WTC11 (cell line): ENCODE measurements around the gene CMTM2. TPM values are rescaled to one million over a fixed set of nuclear protein-coding genes. Genes with fewer than 3 reads are reported as not detected.

Experiments
- ATAC-seq: fragments of 200-7000 bp; cut with Tn5 transposase; 2 replicates; pipeline ENCODE4 v1.10.0; 2021; ENCODE audit warnings: mild to moderate bottlenecking, moderate library complexity
- CTCF ChIA-PET: fragments of 300-600 bp; sonication (Branson Sonifier 250); formaldehyde crosslinking; loops from one replicate; lab custom pipeline; 2021; ENCODE audit warnings: antibody characterized with exemption; lab: Charles Lee
- POLR2A ChIA-PET: fragments of 350-600 bp; sonication (Branson Sonifier 250); formaldehyde crosslinking; loops from one replicate; lab custom pipeline; 2021; ENCODE audit warnings: antibody characterized with exemption; lab: Charles Lee
- DNase-seq: peaks from one replicate; pipeline ENCODE4 v3.0.0; 2021; ENCODE audit warnings: low spot score
- H3K27ac Mint-ChIP-seq: 2 replicates; pipeline ENCODE4 v1.8.0; 2021; ENCODE audit warnings: mixed read lengths
- H3K27me3 Mint-ChIP-seq: 2 replicates; pipeline ENCODE4 v1.8.0; 2021; ENCODE audit warnings: low read depth, mild to moderate bottlenecking, moderate library complexity, mixed read lengths
- H3K36me3 Mint-ChIP-seq: 2 replicates; pipeline ENCODE4 v1.8.0; 2021; ENCODE audit warnings: mixed read lengths
- H3K4me1 Mint-ChIP-seq: 2 replicates; pipeline ENCODE4 v1.8.0; 2022; ENCODE audit warnings: mixed read lengths
- H3K4me3 Mint-ChIP-seq: 2 replicates; pipeline ENCODE4 v1.8.0; 2021; ENCODE audit warnings: mild to moderate bottlenecking, moderate library complexity, mixed read lengths
- H3K9me3 Mint-ChIP-seq: 2 replicates; pipeline ENCODE4 v1.8.0; 2021; ENCODE audit warnings: mixed read lengths
- AR ChIP-seq: fragments of 250-450 bp; sonication (Bioruptor Pico); IDR thresholded peaks from 2 replicates; pipeline ENCODE4 v1.9.0; 2021; ENCODE audit warnings: mild to moderate bottlenecking
- ATF3 ChIP-seq: sonication (generic); formaldehyde crosslinking; conservative IDR thresholded peaks from 2 replicates; pipeline ENCODE4 v1.8.1; 2022; ENCODE audit warnings: mild to moderate bottlenecking, missing genetic modification reagents
- CDX4 ChIP-seq: fragments of 250-450 bp; sonication (Bioruptor Pico); IDR thresholded peaks from 2 replicates; pipeline ENCODE4 v1.9.0; 2021; ENCODE audit warnings: moderate library complexity, mild to moderate bottlenecking, inconsistent platforms, borderline replicate concordance
- CREB1 ChIP-seq: sonication (generic); formaldehyde crosslinking; IDR thresholded peaks from 2 replicates; pipeline ENCODE4 v1.8.0; 2023; ENCODE audit warnings: mild to moderate bottlenecking, missing genetic modification reagents
- ELF4 ChIP-seq: sonication (generic); formaldehyde crosslinking; IDR thresholded peaks from 2 replicates; pipeline ENCODE4 v1.8.1; 2022; ENCODE audit warnings: low read depth, mild to moderate bottlenecking, moderate library complexity, missing genetic modification reagents
- ETV6 ChIP-seq: sonication (generic); formaldehyde crosslinking; IDR thresholded peaks from 2 replicates; pipeline ENCODE4 v1.8.1; 2022; ENCODE audit warnings: mild to moderate bottlenecking, missing genetic modification reagents
- GABPB1 ChIP-seq: sonication (generic); formaldehyde crosslinking; IDR thresholded peaks from 2 replicates; pipeline ENCODE4 v1.8.1; 2023; ENCODE audit warnings: mild to moderate bottlenecking, missing genetic modification reagents
- KAT7 ChIP-seq: sonication (generic); formaldehyde crosslinking; IDR thresholded peaks from 2 replicates; pipeline ENCODE4 v1.8.1; 2023; ENCODE audit warnings: missing genetic modification reagents, mild to moderate bottlenecking, borderline replicate concordance
- MAX ChIP-seq: sonication (generic); formaldehyde crosslinking; IDR thresholded peaks from 2 replicates; pipeline ENCODE4 v1.8.0; 2022; ENCODE audit warnings: mild to moderate bottlenecking, missing genetic modification reagents
- MXD4 ChIP-seq: fragments of 250-450 bp; sonication (Bioruptor Pico); IDR thresholded peaks from 2 replicates; pipeline ENCODE4 v1.8.0; 2021; ENCODE audit warnings: mild to moderate bottlenecking, moderate library complexity, borderline replicate concordance
- MYBL2 ChIP-seq: sonication (generic); formaldehyde crosslinking; IDR thresholded peaks from 2 replicates; pipeline ENCODE4 v1.8.1; 2023; ENCODE audit warnings: mild to moderate bottlenecking, moderate library complexity, missing genetic modification reagents
- NFATC4 ChIP-seq: fragments of 250-450 bp; sonication (Bioruptor Pico); IDR thresholded peaks from 2 replicates; pipeline ENCODE4 v1.9.0; 2021; ENCODE audit warnings: mild to moderate bottlenecking
- NR1H2 ChIP-seq: sonication (generic); formaldehyde crosslinking; IDR thresholded peaks from 2 replicates; pipeline ENCODE4 v1.9.0; 2021; ENCODE audit warnings: mild to moderate bottlenecking, moderate library complexity, missing genetic modification reagents
- PREB ChIP-seq: sonication (generic); formaldehyde crosslinking; IDR thresholded peaks from 2 replicates; pipeline ENCODE4 v1.8.1; 2022; ENCODE audit warnings: mild to moderate bottlenecking, missing genetic modification reagents, moderate library complexity, borderline replicate concordance
- RORB ChIP-seq: fragments of 250-450 bp; sonication (Bioruptor Pico); IDR thresholded peaks from 2 replicates; pipeline ENCODE4 v1.9.0; 2021; ENCODE audit warnings: mild to moderate bottlenecking
- TP53 ChIP-seq: sonication (generic); formaldehyde crosslinking; IDR thresholded peaks from 2 replicates; pipeline ENCODE4 v1.8.1; 2023; ENCODE audit warnings: mild to moderate bottlenecking, missing genetic modification reagents
- ZNF425 ChIP-seq: fragments of 250-450 bp; sonication (Bioruptor Pico); conservative IDR thresholded peaks from 2 replicates; pipeline ENCODE4 v1.9.0; 2021; ENCODE audit warnings: mild to moderate bottlenecking
- ZSCAN18 ChIP-seq: fragments of 250-450 bp; sonication (Bioruptor Pico); IDR thresholded peaks from 2 replicates; pipeline ENCODE4 v2.1.2; 2022; ENCODE audit warnings: mild to moderate bottlenecking, moderate library complexity
- total RNA-seq: library from RNA; stranded (reverse); gene quantifications from 3 replicates; pipeline ENCODE4 v1.2.3, GENCODE V29; 2021

CMTM2 gene
- total RNA-seq, 1 experiment from 2014 or later, result not detected

- TF ChIP-seq ZSCAN18 (no peak), MYBL2 (CRISPR knock-in tag) (no peak), RORB (CRISPR knock-in tag) (no peak), NR1H2 (CRISPR knock-in tag) (no peak), GABPB1 (CRISPR knock-in tag) (no peak), ETV6 (CRISPR knock-in tag) (no peak), CREB1 (no peak), ELF4 (CRISPR knock-in tag) (no peak)
- TF ChIP-seq, all 79 proteins: peak for 0
Observed at GRCh38 chr16:66544016-66544757, 35.1 kb upstream of the CMTM2 start (continued).

- peaks cover under 1% of the 10 kb centered on the region; the same call in 1 of the 2 replicates for H3K9me3 Mint-ChIP-seq
- ATAC-seq (no peak), DNase-seq (no peak)
- no peak overlapping the region for H3K4me3 Mint-ChIP-seq
- CTCF ChIA-PET, result interaction anchor here (0.8 to 1.9 kb wide), 4 partner anchors 11 to 141 kb away, joined by 3 to 5 read pairs (median 4); no protein-coding TSS in a partner anchor
- H3K4me1 Mint-ChIP-seq, result peaks cover 30% of the 10 kb centered on the region
- POLR2A ChIA-PET, result no interaction called here
- 0 out of 2 replicates have a peak overlapping the region, but pooled peaks have one; percentile 25 for H3K27ac Mint-ChIP-seq
- TF ChIP-seq TP53 (CRISPR knock-in tag), result no peak
- no peak for TF ChIP-seq MAX (CRISPR knock-in tag)
- TF ChIP-seq ELF4 (CRISPR knock-in tag), result no peak
- no peak for TF ChIP-seq PREB (CRISPR knock-in tag)
- peaks cover under 1% of the 10 kb centered on the region; the same call in 1 of the 2 replicates for H3K36me3 Mint-ChIP-seq
- H3K27me3 Mint-ChIP-seq, result peaks cover 13% of the 10 kb centered on the region
Observed at GRCh38 chr16:66547101-66547989, 31.9 kb upstream of the CMTM2 start.

- POLR2A ChIA-PET, result no interaction called here
- ATAC-seq (no peak), DNase-seq (no peak)
- CTCF ChIA-PET, result interaction anchor here (0.5 to 1.9 kb wide), 5 partner anchors 11 to 239 kb away, joined by 3 to 5 read pairs (median 4); no protein-coding TSS in a partner anchor
- H3K27ac Mint-ChIP-seq, result no peak overlapping the region
- peaks cover 32% of the 10 kb centered on the region for H3K4me1 Mint-ChIP-seq
- peak overlapping the region; percentile 60 for H3K4me3 Mint-ChIP-seq
- H3K36me3 Mint-ChIP-seq, result peaks cover 4% of the 10 kb centered on the region
- H3K9me3 Mint-ChIP-seq, result peaks cover 3% of the 10 kb centered on the region; the same call in 1 of the 2 replicates
- H3K27me3 Mint-ChIP-seq, result peaks cover 20% of the 10 kb centered on the region
- TF ChIP-seq CDX4 (CRISPR knock-in tag) (no peak), MXD4 (CRISPR knock-in tag) (no peak), RORB (CRISPR knock-in tag) (no peak), ZNF425 (CRISPR knock-in tag) (no peak), AR (CRISPR knock-in tag) (no peak), NFATC4 (no peak), KAT7 (CRISPR knock-in tag) (no peak), ATF3 (CRISPR knock-in tag) (no peak), ELF4 (CRISPR knock-in tag) (no peak)
Observed at GRCh38 chr16:66548068-66548467, 31.2 kb upstream of the CMTM2 start.
